ENCODE data around the gene PSMB4. TPM values are rescaled to one million over a fixed set of nuclear protein-coding genes. Genes with fewer than 3 reads are reported as not detected.

Gene PSMB4
- polyA plus RNA-seq, 4 donors, result 192 to 253 (median 246) TPM

DNA sequence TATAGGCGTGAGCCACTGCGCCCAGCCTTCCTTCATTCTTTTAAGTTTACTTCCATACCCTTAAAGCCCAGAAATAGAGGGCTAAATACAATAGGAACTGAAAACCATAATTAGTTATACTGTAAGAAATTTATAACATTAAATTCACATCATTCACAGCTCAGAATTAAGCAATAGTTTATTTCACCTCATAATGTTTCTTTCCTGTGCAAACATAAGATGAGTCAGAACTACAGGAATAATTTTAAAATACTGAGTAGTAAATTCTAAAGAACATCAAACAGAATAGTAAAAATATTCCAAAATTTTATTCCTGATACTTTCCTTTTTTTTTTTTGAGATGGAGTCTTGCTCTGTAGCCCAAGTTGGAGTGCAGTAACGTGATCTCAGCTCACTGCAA lies 35.8 kb downstream of the PSMB4 start:
- DNase-seq (ENCODE audit: low read depth in 4 of 4, low spot score in 3 of 4), result no peak

- DNase-seq (ENCODE audit: low read depth in 4 of 4, low spot score in 3 of 4), result no peak
Observed at GRCh38 chr1:151436985-151437384, 37.6 kb downstream of the PSMB4 start.

DNA sequence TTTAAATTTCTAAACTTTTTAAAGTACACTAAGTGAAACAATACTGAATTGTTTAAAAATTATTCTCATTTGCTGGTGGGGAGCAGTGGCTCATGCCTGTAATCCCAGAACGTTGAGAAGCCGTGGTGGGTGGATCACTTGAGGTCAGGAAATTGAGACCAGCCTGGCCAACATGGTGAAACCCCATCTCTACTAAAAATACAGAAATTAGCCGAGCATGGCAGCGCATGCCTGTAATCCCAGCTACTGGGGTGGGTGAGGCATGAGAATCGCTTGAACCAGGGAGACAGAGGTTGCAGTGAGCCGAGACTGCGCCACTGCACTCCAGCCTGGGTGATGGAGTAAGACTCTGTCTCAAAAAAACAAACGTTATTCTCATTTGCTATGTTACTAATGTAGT lies 38.0 kb downstream of the PSMB4 start:
- DNase-seq (ENCODE audit: low read depth in 4 of 4, low spot score in 3 of 4), result peak in 1 of 4 donors; percentile 7

GRCh38 chr1:151443846-151444782 lies 44.7 kb downstream of the PSMB4 start:
- peak; percentile 29 to 48 (median 38) for DNase-seq (ENCODE audit: low read depth in 4 of 4, low spot score in 3 of 4)

- no peak for DNase-seq (ENCODE audit: low read depth in 4 of 4, low spot score in 3 of 4)
Observed at GRCh38 chr1:151444783-151445177, 45.4 kb downstream of the PSMB4 start.

- DNase-seq (ENCODE audit: low read depth in 4 of 4, low spot score in 3 of 4), result no peak
Observed at GRCh38 chr1:151447696-151448095, 48.3 kb downstream of the PSMB4 start.

Other genes with a start within 250 kb of the PSMB4 start
- 1 to 10 TPM in 3 of 4 donors, under 1 TPM in 1; 0.96 to 2.9 (median 1.8) TPM for gene TNFAIP8L2, start 242.9 kb upstream of the PSMB4 start, polyA plus RNA-seq (ENCODE audit: insufficient read length in 4 of 4)
- gene LYSMD1, start 233.7 kb upstream of the PSMB4 start, polyA plus RNA-seq (ENCODE audit: insufficient read length in 4 of 4), result 10 to 100 TPM; 17.3 to 18.6 (median 17.7) TPM
- gene SCNM1, start 233.4 kb upstream of the PSMB4 start, polyA plus RNA-seq (ENCODE audit: insufficient read length in 4 of 4), result 10 to 100 TPM; 35.2 to 46.8 (median 39.9) TPM
- gene TMOD4, start 223.6 kb upstream of the PSMB4 start, polyA plus RNA-seq (ENCODE audit: insufficient read length in 4 of 4), result 1 to 10 TPM in 3 of 4 donors, under 1 TPM in 1; 0.46 to 2.3 (median 1.7) TPM
- 10 to 100 TPM; 55.5 to 76.1 (median 69.9) TPM for gene VPS72, start 209.4 kb upstream of the PSMB4 start, polyA plus RNA-seq (ENCODE audit: insufficient read length in 4 of 4)
- 10 to 100 TPM; 57.6 to 70.2 (median 64.0) TPM for gene PIP5K1A, start 201.0 kb upstream of the PSMB4 start, polyA plus RNA-seq (ENCODE audit: insufficient read length in 4 of 4)
- gene PSMD4, start 144.8 kb upstream of the PSMB4 start, polyA plus RNA-seq (ENCODE audit: insufficient read length in 4 of 4), result 100 to 1,000 TPM; 107 to 174 (median 153) TPM
- gene ZNF687, start 117.3 kb upstream of the PSMB4 start, polyA plus RNA-seq (ENCODE audit: insufficient read length in 4 of 4), result 10 to 100 TPM; 13.6 to 26.6 (median 21.5) TPM
- gene PI4KB, start 72.2 kb upstream of the PSMB4 start, polyA plus RNA-seq (ENCODE audit: insufficient read length in 4 of 4), result 10 to 100 TPM; 51.5 to 69.7 (median 65.4) TPM
- gene RFX5, start 52.3 kb upstream of the PSMB4 start, polyA plus RNA-seq (ENCODE audit: insufficient read length in 4 of 4), result 10 to 100 TPM; 34.6 to 46.9 (median 43.7) TPM
- 100 to 1,000 TPM in 1 of 4 donors, 10 to 100 TPM in 3; 44.2 to 104 (median 51.2) TPM for gene SELENBP1, start 26.9 kb upstream of the PSMB4 start, polyA plus RNA-seq (ENCODE audit: insufficient read length in 4 of 4)
- 100 to 1,000 TPM; 104 to 156 (median 113) TPM for gene POGZ, start 59.9 kb downstream of the PSMB4 start, polyA plus RNA-seq (ENCODE audit: insufficient read length in 4 of 4)
- gene CGN, start 111.8 kb downstream of the PSMB4 start, polyA plus RNA-seq (ENCODE audit: insufficient read length in 4 of 4), result 10 to 100 TPM in 3 of 4 donors, 1 to 10 TPM in 1; 6.6 to 54.1 (median 41.1) TPM
- 10 to 100 TPM in 2 of 4 donors, 1 to 10 TPM in 2; 4.7 to 13.6 (median 10.7) TPM for gene TUFT1, start 140.7 kb downstream of the PSMB4 start, polyA plus RNA-seq (ENCODE audit: insufficient read length in 4 of 4)
- gene SNX27, start 212.5 kb downstream of the PSMB4 start, polyA plus RNA-seq (ENCODE audit: insufficient read length in 4 of 4), result 10 to 100 TPM; 19.7 to 27.7 (median 22.6) TPM

All from left renal pelvis (tissue), 4 donors.